Caki2 (cell line): ENCODE results near the gene CBFA2T2. TPM values are rescaled to one million over a fixed set of nuclear protein-coding genes. Genes with fewer than 3 reads are reported as not detected.

ENCODE experiments used
- DNase-seq: peaks from one replicate; pipeline ENCODE4 v3.0.0-alpha.2; 2015; ENCODE audit warnings: low read depth
- in situ Hi-C: cut with HindIII; loops from 2 replicates; pipeline ENCODE4 v1.10.0; 2016; ENCODE audit warnings: low sequenced_read_pairs, low pct_unique_long_range_greater_than_20kb, mixed read lengths
- total RNA-seq: library from RNA; depleted of rRNA; stranded (reverse); fragments of >200 nt; shearing (Covaris generic); gene quantifications from 2 replicates; pipeline ENCODE4 v1.2.3, GENCODE V29; 2014; ENCODE audit warnings: low replicate concordance

CBFA2T2 gene
- total RNA-seq, 1 experiment from 2014 or later: 56.1 TPM

- peak; percentile 69 for DNase-seq
- in situ Hi-C loops: no loop called here
Measured at GRCh38 chr20:33674294-33675135, 184.6 kb downstream of the CBFA2T2 start, which contains the start of gene NECAB3. NECAB3 (minus strand) TSS chr20:33674428; CDS start chr20:33674352, 76 bp downstream.

GRCh38 chr20:33675136-33675959, 185.5 kb downstream of the CBFA2T2 start:
- no peak for DNase-seq
- in situ Hi-C loops: no loop called here

GRCh38 chr20:33676121-33676520, 186.2 kb downstream of the CBFA2T2 start:
- in situ Hi-C loops: no loop called here
- DNase-seq: no peak

GRCh38 chr20:33676652-33677645, 187.1 kb downstream of the CBFA2T2 start:
- DNase-seq: no peak
- in situ Hi-C loops: no loop called here

GRCh38 chr20:33677991-33678702, 188.3 kb downstream of the CBFA2T2 start:
- in situ Hi-C loops: no loop called here
- DNase-seq: no peak

GRCh38 chr20:33679758-33680485, 190.0 kb downstream of the CBFA2T2 start:
- in situ Hi-C loops: no loop called here
- DNase-seq: no peak

- in situ Hi-C loops: no loop called here
- DNase-seq: no peak
Measured at GRCh38 chr20:33680686-33681085, 190.8 kb downstream of the CBFA2T2 start.

GRCh38 chr20:33681288-33681687, 191.4 kb downstream of the CBFA2T2 start:
- in situ Hi-C loops: no loop called here
- DNase-seq: no peak

- in situ Hi-C loops: no loop called here
- DNase-seq: no peak
Measured at GRCh38 chr20:33681728-33682353, 191.9 kb downstream of the CBFA2T2 start.

GRCh38 chr20:33684533-33685327, 194.8 kb downstream of the CBFA2T2 start:
- in situ Hi-C loops: no loop called here
- DNase-seq: no peak

- DNase-seq: peak; percentile 31
- in situ Hi-C loops: no loop called here
Measured at GRCh38 chr20:33685328-33686099, 195.6 kb downstream of the CBFA2T2 start.

GRCh38 chr20:33686100-33686983, 196.4 kb downstream of the CBFA2T2 start, which contains the start of gene E2F1:
E2F1 (minus strand) TSS chr20:33686385; CDS start chr20:33686264, 121 bp downstream.
- in situ Hi-C loops: no loop called here
- peak; percentile 91 for DNase-seq

GRCh38 chr20:33686984-33687366, 197.1 kb downstream of the CBFA2T2 start:
- in situ Hi-C loops: no loop called here
- no peak for DNase-seq

GRCh38 chr20:33687370-33687915, 197.5 kb downstream of the CBFA2T2 start:
- in situ Hi-C loops: no loop called here
- no peak for DNase-seq
